HUDEP-2 (cell line): ENCODE measurements around the gene ETV6.

Experiments
- DNase-seq, 76 experiments: peaks; one replicate each; lab custom pipeline; 2025; ENCODE audit not compliant: unreplicated experiment in 76 of 76; lab: John Stamatoyannopoulos, UW

The ETV6 gene

GRCh38 chr12:11642785-11643184 lies 6.7 kb upstream of the ETV6 start:
- no peak for DNase-seq

DNA sequence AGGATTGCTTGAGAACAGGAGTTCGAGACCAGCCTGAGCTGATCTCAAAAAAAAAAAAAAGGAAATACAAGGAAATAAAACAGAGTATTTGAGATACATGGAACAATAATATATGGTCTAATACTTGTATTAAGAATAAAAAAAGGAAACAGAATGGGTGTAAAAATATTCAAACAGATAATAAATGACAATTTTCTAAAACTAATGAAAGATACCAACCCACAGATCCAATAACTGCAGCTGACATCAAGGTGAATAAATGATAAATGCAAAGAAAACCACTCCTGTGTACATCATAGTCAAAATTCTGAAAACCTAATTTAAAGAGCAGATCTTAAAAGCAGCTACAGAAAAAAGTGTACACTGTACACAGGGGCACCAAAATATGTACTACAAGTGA lies 4.1 kb upstream of the ETV6 start:
- no peak for DNase-seq

GRCh38 chr12:11648514-11649412 lies 711 bp upstream of the ETV6 start:
- DNase-seq, result peak in 59 of 76 experiments; percentile 5 to 73 (median 41)

GRCh38 chr12:11650286-11651281 lies 1.1 kb downstream of the ETV6 start:
- peak in 17 of 76 experiments; percentile 4 to 64 (median 17) for DNase-seq

- DNase-seq, result no peak
These were observed 1.9 kb downstream of the ETV6 start for GRCh38 chr12:11651381-11651780.

DNA sequence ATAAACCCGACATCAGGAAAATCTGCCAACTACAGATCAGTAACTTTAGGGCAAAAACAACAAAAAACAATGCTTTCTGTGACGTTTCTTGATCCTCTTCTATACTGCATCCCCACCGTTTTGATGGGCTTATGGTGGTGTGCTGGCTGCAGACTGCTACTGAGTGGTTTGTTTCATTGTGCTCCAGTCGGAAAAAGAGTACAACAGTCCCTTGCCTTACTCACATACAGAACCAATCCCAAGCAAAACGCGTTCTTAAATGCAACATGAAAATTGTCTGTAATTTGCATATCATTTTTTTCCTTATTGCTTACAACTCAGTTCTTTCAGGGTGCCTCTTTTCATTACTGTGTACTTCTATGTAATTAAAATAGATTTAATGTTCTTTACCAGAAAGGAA lies 2.3 kb downstream of the ETV6 start:
- peak in 1 of 76 experiments; percentile 6 for DNase-seq

- DNase-seq, result peak in 2 of 76 experiments; percentile 6 to 40
These were observed 3.0 kb downstream of the ETV6 start for GRCh38 chr12:11652351-11653040.

DNA sequence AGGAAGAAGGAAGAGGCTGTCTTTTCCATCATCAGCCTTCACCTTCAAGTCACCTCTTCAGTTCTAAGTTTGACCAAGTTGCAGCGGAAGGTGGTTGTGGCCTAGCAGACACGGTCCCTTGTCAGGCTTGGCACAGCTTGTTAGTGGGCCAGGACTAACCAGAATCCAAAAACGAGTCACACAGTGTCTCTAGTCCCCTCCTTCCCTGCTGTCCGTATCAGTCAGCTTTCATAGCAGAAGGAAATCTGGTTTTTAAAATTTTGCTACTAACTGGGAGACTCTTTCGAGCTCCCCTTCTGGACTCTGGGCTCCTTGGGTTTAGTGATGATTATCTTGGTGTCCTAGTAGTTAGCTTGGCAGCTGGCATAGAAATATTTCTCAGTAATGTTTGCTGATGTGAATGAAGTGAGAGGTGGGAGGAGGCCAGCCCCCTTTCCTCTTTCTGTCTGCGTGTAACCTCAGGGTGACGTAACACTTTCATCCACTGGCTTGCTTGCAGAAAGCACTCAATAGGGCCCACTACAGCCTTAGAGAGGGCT lies 3.8 kb downstream of the ETV6 start:
- DNase-seq, result peak in 1 of 76 experiments; percentile 5

- DNase-seq, result no peak
These were observed 4.9 kb downstream of the ETV6 start for GRCh38 chr12:11654338-11654737.

DNA sequence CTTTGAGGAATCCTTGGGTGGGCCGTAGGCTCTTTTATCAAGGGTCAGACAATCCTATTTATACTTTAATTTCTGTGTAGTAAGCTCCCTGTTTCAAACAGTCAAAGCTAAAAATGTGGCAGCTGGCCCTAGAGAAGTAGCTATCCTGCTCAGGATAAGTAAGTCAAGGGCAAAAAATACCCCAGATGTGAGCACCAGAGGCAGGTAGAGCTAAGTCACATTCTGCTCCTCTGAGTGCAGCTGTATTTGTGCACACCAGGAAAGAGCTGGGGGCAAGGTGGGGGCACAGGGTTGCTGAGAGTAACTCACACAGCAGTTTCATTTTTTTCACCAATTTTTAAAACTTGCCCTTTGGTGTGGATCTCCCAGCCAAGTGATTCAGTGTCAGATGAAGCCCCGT lies 5.3 kb downstream of the ETV6 start:
- DNase-seq, result no peak

DNA sequence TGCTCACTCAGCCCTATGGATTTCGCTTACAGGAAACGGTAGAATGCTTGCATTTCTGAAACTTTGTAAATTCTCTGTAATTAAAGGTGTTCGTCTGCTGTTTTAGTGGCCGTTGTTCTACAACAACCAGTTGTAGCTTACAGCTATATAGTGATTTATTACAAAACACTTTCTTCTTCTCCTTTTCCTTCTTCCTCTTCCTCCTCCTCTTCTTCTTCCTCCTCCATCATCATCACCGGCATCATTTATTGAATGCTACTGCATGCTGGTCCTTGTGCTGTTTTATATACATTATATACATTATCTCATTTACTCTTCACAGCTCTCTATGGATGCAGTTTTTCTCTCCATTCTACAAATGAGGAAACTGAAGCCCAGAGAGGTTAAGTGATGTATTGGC lies 6.4 kb downstream of the ETV6 start:
- no peak for DNase-seq

GRCh38 chr12:11656550-11656949 lies 7.1 kb downstream of the ETV6 start:
- no peak for DNase-seq

- DNase-seq, result no peak
These were observed 8.0 kb downstream of the ETV6 start for GRCh38 chr12:11657511-11657910.

DNA sequence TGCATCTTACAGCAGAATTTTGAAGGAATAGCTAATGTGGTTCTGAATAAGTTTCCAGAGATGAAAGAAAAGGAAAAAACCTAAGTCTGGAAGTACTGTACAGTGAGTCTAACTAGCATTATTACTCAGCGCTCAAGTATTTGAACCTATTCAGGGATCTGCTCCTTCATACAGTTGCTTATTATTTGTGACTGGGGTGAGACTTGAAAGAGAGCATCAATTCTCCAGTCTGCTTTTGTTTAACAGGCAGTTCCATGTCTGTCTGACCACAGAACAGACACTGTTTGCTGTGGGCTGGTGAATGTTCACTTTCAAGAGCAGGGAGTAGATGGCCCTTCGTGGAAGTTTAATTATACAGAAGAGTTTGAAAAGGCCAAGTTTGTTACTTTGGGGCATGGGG lies 9.3 kb downstream of the ETV6 start:
- DNase-seq, result no peak

- DNase-seq, result no peak
These were observed 11.2 kb downstream of the ETV6 start for GRCh38 chr12:11660624-11661023.

- no peak for DNase-seq
These were observed 12.1 kb downstream of the ETV6 start for GRCh38 chr12:11661491-11662089.

DNA sequence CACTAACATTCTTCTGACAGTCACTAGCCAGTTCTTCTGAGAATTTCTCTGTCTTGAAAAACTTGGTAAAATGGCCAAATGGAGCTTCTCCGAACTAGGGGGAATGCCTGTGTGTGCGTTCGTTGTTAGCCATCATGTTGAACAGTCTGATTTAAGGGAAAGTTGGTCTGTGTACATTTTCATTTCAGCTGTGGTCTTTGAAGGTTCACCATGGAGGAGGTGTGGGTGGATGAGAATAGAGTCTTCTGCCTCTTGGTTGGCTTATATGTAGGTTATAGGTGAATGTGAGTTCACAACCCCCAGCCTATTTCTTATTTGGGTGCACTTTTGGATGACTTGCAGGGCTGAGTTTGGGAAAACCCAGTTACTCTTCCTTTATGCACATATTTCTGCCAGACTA lies 12.9 kb downstream of the ETV6 start:
- DNase-seq, result no peak

DNA sequence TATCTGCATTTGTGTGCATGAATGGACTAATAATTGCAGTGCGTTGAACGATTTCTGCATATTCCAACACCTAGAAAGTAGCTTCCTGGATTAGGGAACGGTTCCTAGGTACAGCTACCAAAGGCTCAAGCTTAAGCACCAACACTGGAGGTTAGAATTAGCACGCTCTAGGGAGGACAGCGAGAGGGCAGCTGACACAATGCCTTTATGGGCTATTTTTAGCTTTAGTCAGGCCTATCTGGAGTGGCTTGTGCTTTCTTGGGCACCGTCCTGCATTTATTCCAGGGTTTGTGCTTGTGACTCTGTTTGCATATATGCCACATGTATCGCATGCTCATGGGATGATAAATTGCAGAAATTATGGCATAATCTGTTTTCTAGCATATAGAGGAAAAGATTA lies 13.7 kb downstream of the ETV6 start:
- no peak for DNase-seq

- DNase-seq, result no peak
These were observed 14.6 kb downstream of the ETV6 start for GRCh38 chr12:11664101-11664500.
